Inflammatory macrophage treated with lipopolysaccharide for 1 hour (primary cell): ENCODE data around the gene AGTPBP1.

ENCODE experiments used
- DNase-seq, 2 donors: peaks; one replicate each; pipeline ENCODE4 v3.0.0-alpha.2; 2020 to 2022

Gene AGTPBP1

GRCh38 chr9:85528607-85529006 lies 213.1 kb downstream of the AGTPBP1 start:
- no peak for DNase-seq

GRCh38 chr9:85528142-85528541 lies 213.6 kb downstream of the AGTPBP1 start:
- no peak for DNase-seq

- DNase-seq = no peak
Measured at GRCh38 chr9:85527331-85528020, 214.3 kb downstream of the AGTPBP1 start.

GRCh38 chr9:85524531-85524930 lies 217.2 kb downstream of the AGTPBP1 start:
- DNase-seq = no peak

GRCh38 chr9:85523202-85523601 lies 218.6 kb downstream of the AGTPBP1 start:
- no peak for DNase-seq

GRCh38 chr9:85522459-85523092 lies 219.2 kb downstream of the AGTPBP1 start:
- DNase-seq = peak; percentile 29 to 46

GRCh38 chr9:85521371-85522197 lies 220.2 kb downstream of the AGTPBP1 start:
- DNase-seq = no peak

- DNase-seq = no peak
Measured at GRCh38 chr9:85516976-85517637, 224.6 kb downstream of the AGTPBP1 start.

- no peak for DNase-seq
Measured at GRCh38 chr9:85516455-85516854, 225.3 kb downstream of the AGTPBP1 start.

- no peak for DNase-seq
Measured at GRCh38 chr9:85515021-85515420, 226.7 kb downstream of the AGTPBP1 start.

GRCh38 chr9:85514256-85514655 lies 227.5 kb downstream of the AGTPBP1 start:
- DNase-seq = no peak

- no peak for DNase-seq
Measured at GRCh38 chr9:85511746-85512145, 230.0 kb downstream of the AGTPBP1 start.

GRCh38 chr9:85510830-85511504 lies 230.8 kb downstream of the AGTPBP1 start:
- DNase-seq = no peak

GRCh38 chr9:85508616-85509015 lies 233.1 kb downstream of the AGTPBP1 start:
- no peak for DNase-seq

GRCh38 chr9:85505612-85506011 lies 236.1 kb downstream of the AGTPBP1 start:
- no peak for DNase-seq

GRCh38 chr9:85502815-85503655 lies 238.7 kb downstream of the AGTPBP1 start:
- DNase-seq = no peak

GRCh38 chr9:85501882-85502281 lies 239.9 kb downstream of the AGTPBP1 start:
- no peak for DNase-seq

GRCh38 chr9:85501456-85501855 lies 240.3 kb downstream of the AGTPBP1 start:
- DNase-seq = no peak
